Fibroblast of skin of right quadriceps (primary cell): ENCODE data around the gene SAMD8.
"Not testable (repeated sequence)": the region's sequence is repeated elsewhere in the genome, so short reads cannot be mapped to it uniquely, and the experiment has no call there.

ENCODE experiments used
- DNase-seq: peaks from one replicate; pipeline ENCODE4 v3.0.0-alpha.2; 2013

The SAMD8 gene

DNA sequence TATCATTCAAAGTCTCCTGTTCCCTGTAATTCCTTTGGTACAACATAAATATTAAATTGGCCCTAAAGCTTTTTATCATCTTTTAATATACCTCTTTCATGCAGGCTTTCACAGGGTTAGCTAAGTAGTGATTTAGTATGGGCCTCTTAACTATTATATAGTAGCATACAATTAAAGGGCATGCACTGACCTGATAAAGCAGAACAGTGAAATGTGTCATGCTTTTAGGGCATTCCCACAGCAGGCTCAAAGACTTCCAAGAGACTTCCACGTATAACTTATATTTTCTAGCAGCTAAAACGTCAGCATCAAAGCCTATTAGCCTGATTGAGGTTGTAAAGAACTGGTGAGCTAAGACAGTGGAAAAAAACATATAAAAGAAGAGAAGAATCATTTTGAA is 35.3 kb downstream of the SAMD8 start:
- no peak for DNase-seq

DNA sequence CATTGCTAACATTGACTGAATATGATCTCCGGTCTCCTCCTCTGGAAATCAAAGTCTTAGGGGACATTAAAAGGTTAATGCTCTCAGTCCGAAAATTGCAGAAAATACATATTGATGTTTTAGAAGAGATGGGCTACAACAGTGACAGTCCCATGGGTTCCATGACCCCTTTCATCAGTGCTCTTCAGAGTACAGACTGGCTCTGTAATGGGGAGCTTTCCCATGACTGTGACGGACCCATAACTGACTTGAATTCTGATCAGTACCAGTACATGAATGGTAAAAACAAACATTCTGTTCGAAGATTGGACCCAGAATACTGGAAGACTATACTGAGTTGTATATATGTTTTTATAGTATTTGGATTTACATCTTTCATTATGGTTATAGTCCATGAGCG is 39.2 kb downstream of the SAMD8 start:
- no peak for DNase-seq

GRCh38 chr10:75159519-75159918 is 48.1 kb downstream of the SAMD8 start:
- no peak for DNase-seq

DNA sequence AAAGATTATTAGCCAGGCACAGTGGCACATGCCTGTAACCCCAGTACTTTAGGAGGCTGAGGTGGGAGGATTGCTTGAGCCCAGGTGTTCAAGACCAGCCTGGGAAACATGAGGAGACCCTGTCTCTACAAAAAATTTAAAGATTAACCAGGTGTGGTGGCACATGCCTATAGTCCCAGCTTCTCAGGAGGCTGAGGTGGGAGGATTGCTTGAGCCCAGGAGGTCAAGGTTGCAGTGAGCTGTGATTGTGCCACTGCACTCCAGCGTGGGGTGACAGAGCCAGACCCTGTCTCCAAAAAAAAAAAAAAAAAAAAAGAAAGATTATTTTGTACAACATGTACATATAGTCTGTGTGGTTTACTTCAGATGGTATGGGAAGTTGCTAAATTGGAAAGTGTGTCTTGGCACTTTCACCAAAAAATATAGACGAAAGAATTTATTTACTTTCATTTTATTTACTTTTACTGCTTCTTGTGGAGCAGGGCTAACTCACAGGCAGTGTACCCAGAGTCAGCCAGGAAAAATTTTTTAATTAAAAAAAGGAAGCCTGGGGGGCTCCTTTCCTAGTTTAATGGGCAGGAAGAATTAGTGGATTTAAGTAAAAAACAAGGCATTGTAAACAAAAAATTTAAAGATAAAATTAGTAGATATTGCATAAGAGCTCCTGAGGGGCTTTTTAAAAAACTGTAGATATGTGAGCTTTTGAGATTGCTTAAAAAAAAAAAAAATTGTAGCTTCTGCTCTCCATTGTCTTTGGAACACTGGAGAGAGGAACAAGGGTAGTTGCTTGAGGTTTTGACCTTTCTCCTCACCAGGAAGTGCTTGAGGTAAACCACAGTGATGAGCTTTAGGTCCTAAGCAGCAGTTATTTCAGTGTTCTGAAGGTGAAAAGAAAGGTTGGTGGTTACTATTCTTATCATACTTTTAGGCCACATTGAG is 54.5 kb downstream of the SAMD8 start:
- no peak for DNase-seq

DNA sequence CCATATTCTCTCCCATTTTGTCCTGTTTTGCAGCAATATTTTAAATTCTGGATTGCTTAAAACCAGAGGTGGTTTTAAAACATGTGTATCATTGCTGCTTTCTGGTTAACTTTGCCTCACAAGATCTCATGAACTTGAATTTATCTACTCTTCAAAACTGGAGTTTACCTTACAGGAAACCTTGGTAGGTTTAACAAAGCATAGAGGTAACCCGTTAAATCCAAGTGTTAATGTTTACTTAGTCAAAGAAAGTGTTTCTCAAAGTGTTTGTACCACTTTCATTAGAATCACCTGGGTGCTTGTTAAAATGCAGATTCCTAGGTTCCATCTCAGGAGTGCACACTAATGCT is 55.1 kb downstream of the SAMD8 start:
- DNase-seq, result no peak

DNA sequence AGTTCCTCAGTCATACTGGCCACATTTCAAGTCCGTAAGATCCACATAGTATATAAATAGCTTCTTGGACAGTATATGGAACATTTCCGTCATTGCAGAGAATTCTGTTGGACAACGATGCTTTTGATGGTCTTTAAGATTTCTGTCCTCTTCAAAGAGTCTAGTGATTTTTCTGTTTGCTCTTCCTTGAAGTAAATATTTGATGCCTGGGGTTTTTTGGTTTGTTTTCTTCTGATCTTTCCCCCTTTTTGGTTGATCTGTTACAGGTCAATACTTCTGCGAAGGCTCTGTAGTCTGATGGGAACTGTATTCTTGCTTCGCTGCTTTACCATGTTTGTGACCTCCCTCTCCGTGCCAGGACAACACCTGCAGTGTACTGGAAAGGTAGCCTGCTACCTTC is 56.8 kb downstream of the SAMD8 start:
- DNase-seq, result no peak

GRCh38 chr10:75170215-75170614 is 58.8 kb downstream of the SAMD8 start:
- DNase-seq, result no peak

GRCh38 chr10:75175046-75175445 is 63.6 kb downstream of the SAMD8 start:
- DNase-seq, result no peak

GRCh38 chr10:75176046-75176445 is 64.6 kb downstream of the SAMD8 start:
- DNase-seq, result no peak

DNA sequence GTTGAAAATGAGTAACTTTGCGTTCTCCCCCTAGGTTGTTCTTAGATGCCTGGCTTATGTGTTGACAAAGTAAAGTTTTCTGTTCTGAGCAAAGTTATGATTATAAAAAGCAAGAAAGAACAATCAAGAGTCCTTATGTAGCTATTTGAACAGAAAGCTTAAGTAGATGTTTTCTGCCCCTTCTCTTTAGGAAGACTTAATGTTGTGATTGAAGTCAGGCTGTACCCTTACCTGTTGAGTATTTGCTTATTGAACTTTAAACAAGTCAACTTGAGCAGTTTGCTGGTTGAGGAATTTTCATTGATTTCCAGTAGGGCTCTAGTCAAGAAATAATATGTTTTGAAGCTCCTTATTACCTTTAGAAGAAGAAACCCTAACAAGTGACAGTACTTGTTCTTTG is 65.3 kb downstream of the SAMD8 start:
- no peak for DNase-seq

- no peak for DNase-seq
Observed at GRCh38 chr10:75179657-75180177, 68.3 kb downstream of the SAMD8 start.

- no peak for DNase-seq
Observed at GRCh38 chr10:75180592-75180991, 69.1 kb downstream of the SAMD8 start.

GRCh38 chr10:75181073-75181472 is 69.6 kb downstream of the SAMD8 start:
- DNase-seq, result no peak

DNA sequence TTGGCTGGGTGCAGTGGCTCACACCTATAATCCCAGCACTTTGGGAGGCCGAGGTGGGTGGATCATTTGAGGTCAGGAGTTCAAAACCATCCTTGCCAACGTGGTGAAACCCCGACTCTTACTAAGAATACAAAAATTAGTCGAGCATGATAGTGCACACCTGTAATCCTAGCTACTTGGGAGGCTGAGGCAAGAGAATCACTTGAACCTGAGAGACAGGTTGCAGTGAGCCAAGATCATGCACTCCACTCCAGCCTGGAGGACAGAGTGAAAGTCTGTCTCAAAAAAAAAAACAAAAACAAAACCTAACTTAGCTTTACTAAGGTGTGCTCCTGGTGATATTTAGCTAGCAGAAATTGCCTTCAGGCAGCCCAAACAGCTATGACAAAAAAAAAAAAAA is 74.9 kb downstream of the SAMD8 start:
- DNase-seq, result no peak

- DNase-seq, result peak; percentile 51
Observed at GRCh38 chr10:75187961-75188426, 76.5 kb downstream of the SAMD8 start.

GRCh38 chr10:75188522-75188921 is 77.1 kb downstream of the SAMD8 start:
- not testable (repeated sequence) for DNase-seq

GRCh38 chr10:75189266-75190096 is 78.0 kb downstream of the SAMD8 start:
- no peak for DNase-seq

- peak; percentile 86 for DNase-seq
Observed at GRCh38 chr10:75191821-75192568, 80.5 kb downstream of the SAMD8 start.

DNA sequence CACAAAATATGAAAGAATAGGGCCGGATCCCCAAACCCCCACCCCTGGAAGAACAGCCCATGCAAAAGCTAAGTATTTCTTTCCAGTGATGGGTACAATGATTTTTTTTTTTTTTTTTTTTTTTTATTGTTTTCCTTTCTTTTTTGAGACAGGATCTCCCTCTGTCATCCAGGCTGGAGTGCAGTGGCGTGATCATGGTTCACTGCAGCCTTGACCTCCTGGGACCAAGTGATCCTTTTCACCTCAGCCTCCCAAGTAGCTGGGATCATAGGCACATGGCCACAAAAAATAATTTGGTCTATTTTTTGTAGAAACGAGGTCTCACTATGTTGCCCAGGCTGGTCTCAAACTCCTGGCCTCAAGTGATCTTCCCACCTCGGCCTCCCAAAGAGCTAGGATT is 83.2 kb downstream of the SAMD8 start:
- not testable (repeated sequence) for DNase-seq

DNA sequence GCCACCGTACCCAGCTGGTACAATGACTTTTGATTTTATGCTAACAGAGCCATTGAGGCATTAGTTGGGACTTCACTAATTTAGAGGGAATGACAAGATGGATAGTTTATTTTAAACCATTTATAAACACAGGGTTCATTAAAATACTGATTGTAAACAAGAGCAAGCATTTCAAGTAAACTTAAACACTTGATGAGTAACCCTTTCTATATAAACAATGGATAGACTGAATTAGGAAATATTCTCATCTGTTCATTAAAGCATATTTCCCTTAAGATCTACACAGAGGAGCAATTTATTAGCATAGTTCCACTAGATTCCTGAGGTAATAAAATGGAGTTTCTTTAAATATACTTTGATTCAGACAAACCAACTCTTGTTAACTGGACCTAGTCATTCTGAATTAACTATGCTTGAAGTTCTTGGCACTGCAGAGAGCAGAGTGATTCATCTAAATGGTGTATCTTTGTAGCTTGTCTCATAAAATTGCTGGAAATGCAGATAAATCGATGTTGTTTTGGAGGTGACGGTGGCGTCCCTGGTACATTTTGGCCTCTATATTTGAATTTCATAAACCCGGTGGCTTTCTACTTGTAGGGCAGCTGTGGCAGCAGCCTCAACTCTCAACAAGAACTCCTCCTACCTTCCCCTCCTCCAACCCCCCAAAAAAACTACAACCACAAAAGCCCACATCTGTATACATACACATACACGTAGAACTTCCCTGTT is 83.7 kb downstream of the SAMD8 start:
- DNase-seq, result peak; percentile 69

- no peak for DNase-seq
Observed at GRCh38 chr10:75197066-75197465, 85.6 kb downstream of the SAMD8 start.

DNA sequence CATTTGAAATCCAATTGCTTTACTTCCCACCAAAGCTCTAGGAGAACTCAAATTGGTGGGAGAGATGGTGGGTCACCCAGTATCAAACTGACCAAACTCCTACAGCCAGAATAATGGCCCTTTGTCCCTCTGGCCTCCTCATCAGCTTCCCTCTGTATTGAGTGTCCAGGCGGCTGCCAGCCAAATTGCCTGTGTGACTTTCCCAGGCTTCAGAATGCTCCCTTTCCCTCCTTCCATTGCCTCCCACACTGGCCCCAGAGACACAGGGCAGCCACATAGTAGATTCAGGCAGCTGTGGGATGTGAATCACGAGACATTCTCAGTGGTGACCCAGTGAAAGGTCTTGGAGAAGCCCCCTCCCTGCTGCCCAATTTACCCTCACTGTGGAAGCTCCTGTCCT is 86.5 kb downstream of the SAMD8 start:
- no peak for DNase-seq
